Keratinocyte (primary cell): ENCODE results near the gene SYNE1. TPM values are rescaled to one million over a fixed set of nuclear protein-coding genes. Genes with fewer than 3 reads are reported as not detected.

Experiments
- DNase-seq: peaks from one replicate; pipeline ENCODE4 v3.0.0-alpha.2; 2011; ENCODE audit warnings: low read depth, missing footprints, low spot score
- FAIRE-seq: peaks from 2 replicates; lab custom pipeline; 2011; peaks lifted over from hg19 to GRCh38; lab: Jason Lieb, UNC
- H2AFZ ChIP-seq: 2 replicates; pipeline ENCODE4 v1.6.0; 2012; ENCODE audit warnings: low read length, control low read depth, inconsistent platforms; ENCODE audit not compliant: control insufficient read depth
- H3K27ac ChIP-seq: 2 replicates; pipeline ENCODE4 v1.5.1; 2011; ENCODE audit warnings: low read length; ENCODE audit not compliant: control insufficient read depth, insufficient read depth
- H3K27me3 ChIP-seq: 3 replicates; pipeline ENCODE4 v1.6.0; 2011; ENCODE audit warnings: low read length; ENCODE audit not compliant: control insufficient read depth, insufficient read depth; ENCODE audit errors: extremely low read depth
- H3K36me3 ChIP-seq, 2 experiments: 2 replicates in 1 of 2; 3 replicates in 1 of 2; pipeline ENCODE4 v1.5.1; 2011; ENCODE audit warnings: low read length in 2 of 2, mild to moderate bottlenecking in 1 of 2; ENCODE audit not compliant: control insufficient read depth in 2 of 2, insufficient read depth in 2 of 2; ENCODE audit errors: extremely low read depth in 1 of 2
- H3K4me1 ChIP-seq: 3 replicates; pipeline ENCODE4 v1.5.1; 2011; ENCODE audit warnings: low read length; ENCODE audit not compliant: control insufficient read depth, insufficient read depth; ENCODE audit errors: extremely low read depth
- H3K4me2 ChIP-seq: 3 replicates; pipeline ENCODE4 v1.6.0; 2011; ENCODE audit warnings: low read depth, low read length; ENCODE audit not compliant: control insufficient read depth, insufficient read depth; ENCODE audit errors: extremely low read depth
- H3K4me3 ChIP-seq, 3 experiments: fragments of 200-600 bp in 1 of 3; sonication (generic) in 1 of 3; 2 replicates in 2 of 3; 3 replicates in 1 of 3; pipeline ENCODE4 v1.5.1; 2011 to 2016; ENCODE audit warnings: low read length in 3 of 3, mild to moderate bottlenecking in 3 of 3, control low read depth in 2 of 3, inconsistent platforms in 1 of 3, low read depth in 1 of 3, mixed read lengths in 1 of 3, mixed run types in 1 of 3, moderate library complexity in 1 of 3; ENCODE audit not compliant: control insufficient read depth in 2 of 3, insufficient read depth in 2 of 3; ENCODE audit errors: extremely low read depth in 1 of 3
- H3K79me2 ChIP-seq: 2 replicates; pipeline ENCODE4 v1.6.0; 2012; ENCODE audit warnings: low read length; ENCODE audit not compliant: control insufficient read depth, insufficient read depth
- H3K9ac ChIP-seq: 3 replicates; pipeline ENCODE4 v1.6.0; 2011; ENCODE audit warnings: low read length; ENCODE audit not compliant: control insufficient read depth, insufficient read depth; ENCODE audit errors: extremely low read depth
- H3K9me1 ChIP-seq: 3 replicates; pipeline ENCODE4 v1.6.0; 2011; ENCODE audit warnings: low read length; ENCODE audit not compliant: control insufficient read depth, insufficient read depth; ENCODE audit errors: extremely low read depth
- H3K9me3 ChIP-seq: 2 replicates; pipeline ENCODE4 v1.5.1; 2012; ENCODE audit warnings: low read depth, low read length; ENCODE audit not compliant: control insufficient read depth
- H4K20me1 ChIP-seq: 3 replicates; pipeline ENCODE4 v1.6.0; 2011; ENCODE audit warnings: low read length; ENCODE audit not compliant: control insufficient read depth, insufficient read depth; ENCODE audit errors: extremely low read depth
- EZH2 ChIP-seq: IDR thresholded peaks from one replicate; pipeline ENCODE4 v1.6.1; 2012; ENCODE audit warnings: inconsistent platforms, mild to moderate bottlenecking, low read length, moderate library complexity
- dilution Hi-C: fragments of 300-500 bp; cut with MboI; formaldehyde crosslinking; loops from one replicate; pipeline ENCODE4 v1.7.0; 2020; ENCODE audit warnings: low sequenced_read_pairs; ENCODE audit not compliant: extremely low pct_ligation_motif_present
- polyA plus RNA-seq, 5 experiments: library from polyadenylated mRNA; depleted of rRNA in 3 of 5; stranded (reverse) in 3 of 5; stranded (forward) in 1 of 5; unstranded in 1 of 5; fragments of >200 nt; gene quantifications; 1 replicate in 1 of 5; 2 replicates in 3 of 5; 3 replicates in 1 of 5; pipeline versions ENCODE4 v1.2.1 to v1.2.3, GENCODE V29; 2011 to 2012; ENCODE audit warnings: missing spikeins in 2 of 5, low read depth in 1 of 5, low replicate concordance in 1 of 5
- TF ChIP-seq, protein P1 (sequence below), 3 experiments: IDR thresholded peaks in 1 of 3; conservative IDR thresholded peaks in 1 of 3; optimal IDR thresholded peaks in 1 of 3; 2 replicates in 2 of 3; 3 replicates in 1 of 3; pipeline versions ENCODE3 to v1.5.1; 2011; ENCODE audit warnings: low read length in 3 of 3, mild to moderate bottlenecking in 3 of 3, moderate library complexity in 2 of 3, control low read depth in 1 of 3, inconsistent platforms in 1 of 3; ENCODE audit not compliant: insufficient read depth in 2 of 3; ENCODE audit errors: extremely low read depth in 1 of 3

SYNE1 gene
- polyA plus RNA-seq, 1 donor (not counting 4 experiments of a cell fraction or from before 2014, with no cell fraction given) = 4.0 TPM

DNA sequence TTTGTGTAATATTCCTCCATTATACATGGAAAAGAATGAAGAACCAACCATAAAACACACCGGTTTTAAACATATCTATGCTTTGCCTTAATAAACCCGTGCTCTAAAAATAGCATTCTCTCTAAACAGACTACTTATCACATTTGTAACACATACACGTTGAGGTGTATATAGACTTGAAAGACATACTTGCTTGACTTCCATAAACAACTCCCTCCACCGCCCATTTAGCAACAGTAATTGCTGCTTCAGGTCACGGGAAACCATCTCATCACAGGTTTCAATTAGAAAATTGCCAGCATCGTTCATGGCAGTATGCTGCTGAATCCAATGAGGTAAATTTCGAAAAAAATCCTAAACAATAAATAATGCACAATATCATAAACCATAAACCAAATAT lies 174.0 kb downstream of the SYNE1 start:
- no peaks in the 10 kb centered on the region for H3K36me3 ChIP-seq
- H3K9me1 ChIP-seq = no peaks in the 10 kb centered on the region
- H3K79me2 ChIP-seq = no peaks in the 10 kb centered on the region
- H3K4me1 ChIP-seq = no peaks in the 10 kb centered on the region
- H3K27ac ChIP-seq = no peak overlapping the region
- FAIRE-seq = no peak
- no peak overlapping the region for H3K9ac ChIP-seq
- H4K20me1 ChIP-seq = no peaks in the 10 kb centered on the region
- DNase-seq = no peak
- no peak overlapping the region for H2AFZ ChIP-seq
- no peaks in the 10 kb centered on the region for H3K27me3 ChIP-seq
- dilution Hi-C loops = no loop called here
- TF ChIP-seq, protein P1, sequence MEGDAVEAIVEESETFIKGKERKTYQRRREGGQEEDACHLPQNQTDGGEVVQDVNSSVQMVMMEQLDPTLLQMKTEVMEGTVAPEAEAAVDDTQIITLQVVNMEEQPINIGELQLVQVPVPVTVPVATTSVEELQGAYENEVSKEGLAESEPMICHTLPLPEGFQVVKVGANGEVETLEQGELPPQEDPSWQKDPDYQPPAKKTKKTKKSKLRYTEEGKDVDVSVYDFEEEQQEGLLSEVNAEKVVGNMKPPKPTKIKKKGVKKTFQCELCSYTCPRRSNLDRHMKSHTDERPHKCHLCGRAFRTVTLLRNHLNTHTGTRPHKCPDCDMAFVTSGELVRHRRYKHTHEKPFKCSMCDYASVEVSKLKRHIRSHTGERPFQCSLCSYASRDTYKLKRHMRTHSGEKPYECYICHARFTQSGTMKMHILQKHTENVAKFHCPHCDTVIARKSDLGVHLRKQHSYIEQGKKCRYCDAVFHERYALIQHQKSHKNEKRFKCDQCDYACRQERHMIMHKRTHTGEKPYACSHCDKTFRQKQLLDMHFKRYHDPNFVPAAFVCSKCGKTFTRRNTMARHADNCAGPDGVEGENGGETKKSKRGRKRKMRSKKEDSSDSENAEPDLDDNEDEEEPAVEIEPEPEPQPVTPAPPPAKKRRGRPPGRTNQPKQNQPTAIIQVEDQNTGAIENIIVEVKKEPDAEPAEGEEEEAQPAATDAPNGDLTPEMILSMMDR (optimal IDR thresholded peaks at IDR 0.05 in 1 of 3, IDR thresholded peaks at IDR 0.05 in 1 of 3, conservative IDR thresholded peaks at IDR 0.05 in 1 of 3; ENCODE audit: extremely low read depth in 1 of 3, insufficient read depth in 2 of 3, low read length in 3 of 3) = no peak
- no peak for TF ChIP-seq EZH2
- no peak overlapping the region for H3K4me2 ChIP-seq
- H3K4me3 ChIP-seq = no peak overlapping the region
- H3K9me3 ChIP-seq = no peaks in the 10 kb centered on the region

DNA sequence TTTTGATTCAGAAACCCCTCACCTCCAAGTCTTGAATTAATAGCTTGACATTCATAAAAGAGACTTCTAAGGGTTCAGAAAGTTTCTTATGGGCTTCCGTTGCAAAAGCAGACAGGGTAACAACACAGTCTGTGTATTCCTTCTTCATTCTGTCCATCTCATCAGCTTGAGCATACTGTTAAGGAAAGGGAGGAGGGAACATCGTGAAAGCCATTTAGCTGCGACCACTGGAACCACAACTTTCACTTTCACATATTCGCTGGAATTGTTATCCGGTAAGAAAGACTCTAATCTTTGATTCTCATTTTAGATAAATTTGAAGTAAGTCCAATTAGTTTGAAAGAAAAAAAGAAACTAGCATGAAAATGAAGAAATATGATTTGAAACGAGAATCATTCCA lies 174.4 kb downstream of the SYNE1 start:
- no peak overlapping the region for H3K27ac ChIP-seq
- H3K79me2 ChIP-seq = no peaks in the 10 kb centered on the region
- FAIRE-seq = no peak
- no peaks in the 10 kb centered on the region for H3K9me1 ChIP-seq
- dilution Hi-C loops = no loop called here
- H3K9ac ChIP-seq = no peak overlapping the region
- no peak overlapping the region for H2AFZ ChIP-seq
- H4K20me1 ChIP-seq = no peaks in the 10 kb centered on the region
- H3K27me3 ChIP-seq = no peaks in the 10 kb centered on the region
- H3K4me2 ChIP-seq = no peak overlapping the region
- no peak overlapping the region for H3K4me3 ChIP-seq
- H3K9me3 ChIP-seq = no peaks in the 10 kb centered on the region
- DNase-seq = no peak
- no peaks in the 10 kb centered on the region for H3K36me3 ChIP-seq
- H3K4me1 ChIP-seq = no peaks in the 10 kb centered on the region
- TF ChIP-seq, protein P1 (optimal IDR thresholded peaks at IDR 0.05 in 1 of 3, IDR thresholded peaks at IDR 0.05 in 1 of 3, conservative IDR thresholded peaks at IDR 0.05 in 1 of 3; ENCODE audit: extremely low read depth in 1 of 3, insufficient read depth in 2 of 3, low read length in 3 of 3) = no peak
- no peak for TF ChIP-seq EZH2
